GM21447 (cell line): ENCODE measurements around the gene GPATCH1.
"Not testable (repeated sequence)": the region's sequence is repeated elsewhere in the genome, so short reads cannot be mapped to it uniquely, and the experiment has no call there.

Experiments
- ATAC-seq: cut with Tn5 transposase; IDR thresholded peaks from one replicate; pipeline ENCODE4 v1.9.1; 2021; ENCODE audit not compliant: unreplicated experiment

GPATCH1 gene, protein sequence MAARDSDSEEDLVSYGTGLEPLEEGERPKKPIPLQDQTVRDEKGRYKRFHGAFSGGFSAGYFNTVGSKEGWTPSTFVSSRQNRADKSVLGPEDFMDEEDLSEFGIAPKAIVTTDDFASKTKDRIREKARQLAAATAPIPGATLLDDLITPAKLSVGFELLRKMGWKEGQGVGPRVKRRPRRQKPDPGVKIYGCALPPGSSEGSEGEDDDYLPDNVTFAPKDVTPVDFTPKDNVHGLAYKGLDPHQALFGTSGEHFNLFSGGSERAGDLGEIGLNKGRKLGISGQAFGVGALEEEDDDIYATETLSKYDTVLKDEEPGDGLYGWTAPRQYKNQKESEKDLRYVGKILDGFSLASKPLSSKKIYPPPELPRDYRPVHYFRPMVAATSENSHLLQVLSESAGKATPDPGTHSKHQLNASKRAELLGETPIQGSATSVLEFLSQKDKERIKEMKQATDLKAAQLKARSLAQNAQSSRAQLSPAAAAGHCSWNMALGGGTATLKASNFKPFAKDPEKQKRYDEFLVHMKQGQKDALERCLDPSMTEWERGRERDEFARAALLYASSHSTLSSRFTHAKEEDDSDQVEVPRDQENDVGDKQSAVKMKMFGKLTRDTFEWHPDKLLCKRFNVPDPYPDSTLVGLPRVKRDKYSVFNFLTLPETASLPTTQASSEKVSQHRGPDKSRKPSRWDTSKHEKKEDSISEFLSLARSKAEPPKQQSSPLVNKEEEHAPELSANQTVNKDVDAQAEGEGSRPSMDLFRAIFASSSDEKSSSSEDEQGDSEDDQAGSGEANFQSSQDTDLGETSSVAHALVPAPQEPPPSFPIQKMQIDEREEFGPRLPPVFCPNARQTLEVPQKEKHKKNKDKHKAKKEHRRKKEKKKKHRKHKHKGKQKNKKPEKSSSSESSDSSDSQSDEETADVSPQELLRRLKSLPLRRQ

DNA sequence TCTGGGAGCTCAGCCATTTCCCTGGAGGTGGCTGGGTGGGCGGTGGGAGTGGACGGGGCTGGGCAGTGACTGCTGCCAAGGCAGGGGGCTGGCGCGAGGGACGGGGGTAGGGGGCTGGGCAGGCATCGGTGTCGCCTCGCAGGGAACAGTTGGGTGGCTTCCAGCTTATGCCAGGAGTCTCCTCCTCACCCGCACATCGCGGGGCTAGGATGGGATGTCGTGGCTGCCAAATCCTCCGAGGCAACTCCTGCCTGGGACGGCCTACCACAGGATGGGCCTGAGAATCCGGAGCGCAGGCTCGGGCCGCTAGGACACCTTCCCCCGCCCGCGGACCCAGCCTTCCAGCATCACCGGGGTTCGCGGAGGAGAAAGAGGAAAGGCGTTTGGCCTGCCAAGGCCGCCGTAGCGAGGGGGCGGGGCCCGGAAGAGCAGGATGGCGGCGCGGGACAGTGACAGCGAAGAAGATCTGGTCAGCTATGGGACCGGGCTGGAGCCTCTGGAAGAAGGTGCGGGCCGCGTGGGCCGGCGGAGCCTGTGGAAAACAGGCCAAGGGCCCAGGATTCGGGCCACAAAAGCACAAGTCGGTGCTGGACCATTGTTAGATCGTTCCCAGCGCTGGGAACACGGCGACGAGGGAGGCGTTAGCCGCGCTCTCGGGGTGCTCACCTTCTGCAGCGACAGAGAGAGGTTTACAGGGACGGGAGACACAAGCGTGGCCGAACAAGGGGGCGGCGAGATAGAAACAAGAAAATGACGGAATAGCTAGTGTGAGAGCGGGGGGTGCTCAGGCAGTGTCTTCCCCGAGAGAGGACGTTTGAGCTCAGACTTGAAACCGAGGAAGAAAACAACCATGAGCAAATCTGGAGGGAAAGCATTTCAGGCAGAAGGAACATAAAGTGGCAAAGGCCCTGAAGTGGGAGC is at the start of gene GPATCH1:
GPATCH1 (plus strand) TSS at position 421 of the 921 bp plus-strand sequence; CDS start at position 434, 13 bp downstream.
- peak; percentile 78 for ATAC-seq

DNA sequence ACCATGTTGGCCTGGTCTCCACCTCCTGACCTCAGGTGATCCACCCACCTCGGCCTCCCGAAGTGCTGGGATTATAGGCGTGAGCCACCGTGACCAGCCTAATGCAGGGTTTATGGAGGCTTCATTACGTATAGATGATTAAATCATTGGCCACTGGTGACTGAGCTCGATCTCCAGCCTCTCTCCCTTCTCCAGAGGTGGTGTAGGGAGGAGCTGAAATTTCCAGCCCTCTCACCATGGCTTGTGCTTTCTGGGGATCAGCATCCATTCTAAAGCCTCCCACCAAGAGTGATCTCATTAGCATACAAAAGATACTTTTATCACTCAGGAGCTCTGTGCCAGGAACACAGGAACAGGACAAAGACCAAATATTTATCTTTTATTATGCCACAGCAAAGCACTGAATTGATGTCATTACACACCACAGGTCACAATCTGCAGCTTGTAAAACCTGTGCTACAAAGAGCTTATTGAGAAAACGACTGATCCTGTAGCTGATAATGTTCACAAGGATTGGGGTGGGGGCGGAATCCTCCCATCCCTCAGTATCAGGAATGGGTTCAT is 48.7 kb upstream of the GPATCH1 start:
- ATAC-seq: no peak

DNA sequence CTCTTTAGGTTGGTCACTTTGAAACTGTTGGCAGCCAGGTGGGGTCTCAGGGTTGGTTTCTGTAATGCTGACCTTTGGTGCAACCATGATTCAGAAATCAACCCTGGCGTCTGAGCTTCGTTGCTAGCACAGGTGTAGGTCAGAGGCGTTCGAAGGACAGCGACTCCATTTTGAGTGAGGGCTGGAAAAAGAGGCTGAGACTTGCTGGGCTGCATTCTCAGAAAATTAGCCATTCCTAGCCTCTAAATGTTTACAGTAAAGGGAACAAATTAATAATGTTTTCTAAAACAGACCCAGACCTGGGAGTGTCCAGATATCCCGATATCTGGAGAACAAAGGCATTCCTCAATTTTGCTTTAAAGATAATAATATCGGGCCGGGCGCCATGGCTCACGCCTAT is 45.5 kb upstream of the GPATCH1 start:
- ATAC-seq: no peak

DNA sequence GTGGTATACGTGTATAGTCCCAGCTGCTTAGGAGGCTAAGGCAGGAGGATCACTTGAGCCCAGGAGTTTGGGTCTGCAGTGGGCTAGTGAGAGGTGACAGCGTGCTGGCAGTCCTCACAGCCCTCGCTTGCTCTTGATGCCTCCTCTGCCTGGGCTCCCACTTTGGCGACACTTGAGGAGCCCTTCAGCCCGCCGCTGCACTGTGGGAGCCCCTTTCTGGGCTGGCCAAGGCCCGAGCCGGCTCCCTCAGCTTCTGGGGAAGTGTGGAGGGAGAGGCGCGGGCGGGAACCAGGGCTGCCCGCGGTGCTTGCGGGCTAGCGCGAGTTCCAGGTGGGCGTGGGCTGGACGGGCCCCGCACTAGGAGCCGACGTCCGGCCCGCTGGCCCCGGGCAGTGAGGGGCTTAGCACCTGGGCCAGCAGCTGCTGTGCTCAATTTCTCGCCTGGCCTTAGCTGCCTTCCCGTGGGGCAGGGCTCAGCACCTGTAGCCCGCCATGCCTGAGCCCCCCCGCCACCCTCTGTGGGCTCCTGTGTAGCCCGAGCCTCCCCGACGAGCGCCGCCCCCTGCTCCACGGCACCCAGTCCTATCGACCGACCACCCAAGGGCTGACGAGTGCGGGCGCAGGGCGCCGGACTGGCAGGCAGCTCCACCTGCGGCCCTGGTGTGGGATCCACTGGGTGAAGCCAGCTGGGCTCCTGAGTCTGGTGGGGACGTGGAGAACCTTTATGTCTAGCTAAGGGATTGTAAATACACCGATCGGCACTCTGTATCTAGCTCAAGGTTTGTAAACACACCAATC is 44.4 kb upstream of the GPATCH1 start:
- not testable (repeated sequence) for ATAC-seq

DNA sequence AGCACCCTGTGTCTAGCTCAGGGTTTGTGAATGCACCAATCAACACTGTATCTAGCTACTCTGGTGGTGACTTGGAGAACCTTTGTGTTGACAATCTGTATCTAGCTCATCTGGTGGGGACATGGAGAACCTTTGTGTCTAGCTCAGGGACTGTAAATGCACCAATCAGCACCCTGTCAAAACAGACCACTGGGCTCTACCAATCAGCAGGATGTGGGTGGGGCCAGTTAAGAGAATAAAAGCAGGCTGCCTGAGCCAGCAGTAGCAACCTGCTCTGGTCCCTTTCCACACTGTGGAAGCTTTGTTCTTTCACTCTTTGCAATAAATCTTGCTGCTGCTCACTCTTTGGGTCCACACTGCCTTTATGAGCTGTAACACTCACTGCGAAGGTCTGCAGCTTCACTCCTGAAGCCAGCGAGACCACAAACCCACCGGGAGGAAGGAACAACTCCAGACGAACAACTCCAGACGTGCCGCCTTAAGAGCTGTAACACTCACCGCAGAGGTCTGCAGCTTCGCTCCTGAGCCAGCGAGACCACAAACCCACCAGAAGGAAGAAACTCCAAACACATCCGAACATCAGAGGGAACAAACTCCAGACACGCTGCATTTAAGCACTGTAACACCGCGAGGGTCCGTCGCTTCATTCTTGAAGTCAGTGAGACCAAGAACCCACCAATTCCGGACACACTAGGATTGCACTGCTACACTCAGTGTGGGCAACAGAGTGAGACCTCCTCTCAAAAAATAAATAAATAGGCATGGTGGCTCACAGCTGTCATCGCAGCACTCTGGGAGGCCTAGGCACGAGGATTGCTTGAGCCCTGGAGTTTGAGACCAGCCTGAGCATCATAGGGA is 43.6 kb upstream of the GPATCH1 start:
- not testable (repeated sequence) for ATAC-seq

DNA sequence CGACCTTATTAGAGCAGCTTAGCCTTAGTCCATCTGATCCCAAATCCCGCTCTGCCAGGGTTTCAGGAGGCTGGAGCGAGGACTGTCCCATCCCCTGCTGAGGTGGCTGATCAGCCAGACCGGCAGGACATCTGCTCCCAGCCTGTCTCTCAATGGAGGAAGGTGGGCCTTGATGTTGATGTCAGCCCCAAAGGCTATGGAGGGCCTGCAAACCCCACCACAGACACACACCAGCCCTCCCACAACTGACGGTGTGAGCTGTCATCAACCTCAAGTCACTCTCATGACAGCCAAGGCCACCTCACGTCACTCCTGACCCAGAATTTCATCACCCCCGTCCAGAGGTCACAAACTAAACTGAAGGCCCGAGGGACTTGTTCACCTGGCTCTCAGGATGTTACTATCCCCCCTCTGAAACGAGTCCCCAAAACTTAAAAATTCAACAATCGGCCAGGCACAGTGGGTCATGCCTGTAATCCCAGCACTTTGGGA is 41.8 kb upstream of the GPATCH1 start:
- ATAC-seq: no peak

DNA sequence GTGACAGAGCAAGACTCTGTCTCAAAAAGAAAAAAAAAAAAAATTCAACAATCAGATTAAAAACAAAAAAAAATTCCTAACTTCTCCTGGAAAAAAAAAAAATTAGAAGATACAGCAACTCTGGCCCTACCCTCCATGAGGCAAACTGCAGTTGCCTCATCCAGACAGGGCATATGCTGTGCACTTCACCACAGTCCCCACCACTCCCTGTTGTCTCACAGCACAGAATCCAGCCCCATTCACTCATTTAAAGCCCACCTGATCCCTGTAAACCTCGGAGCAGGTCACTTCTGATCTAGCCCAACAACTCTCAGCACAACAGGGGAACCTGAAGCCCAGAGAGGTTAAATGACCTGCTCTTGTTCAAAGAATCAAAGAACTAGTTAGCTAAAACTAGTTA is 41.2 kb upstream of the GPATCH1 start:
- ATAC-seq: no peak

DNA sequence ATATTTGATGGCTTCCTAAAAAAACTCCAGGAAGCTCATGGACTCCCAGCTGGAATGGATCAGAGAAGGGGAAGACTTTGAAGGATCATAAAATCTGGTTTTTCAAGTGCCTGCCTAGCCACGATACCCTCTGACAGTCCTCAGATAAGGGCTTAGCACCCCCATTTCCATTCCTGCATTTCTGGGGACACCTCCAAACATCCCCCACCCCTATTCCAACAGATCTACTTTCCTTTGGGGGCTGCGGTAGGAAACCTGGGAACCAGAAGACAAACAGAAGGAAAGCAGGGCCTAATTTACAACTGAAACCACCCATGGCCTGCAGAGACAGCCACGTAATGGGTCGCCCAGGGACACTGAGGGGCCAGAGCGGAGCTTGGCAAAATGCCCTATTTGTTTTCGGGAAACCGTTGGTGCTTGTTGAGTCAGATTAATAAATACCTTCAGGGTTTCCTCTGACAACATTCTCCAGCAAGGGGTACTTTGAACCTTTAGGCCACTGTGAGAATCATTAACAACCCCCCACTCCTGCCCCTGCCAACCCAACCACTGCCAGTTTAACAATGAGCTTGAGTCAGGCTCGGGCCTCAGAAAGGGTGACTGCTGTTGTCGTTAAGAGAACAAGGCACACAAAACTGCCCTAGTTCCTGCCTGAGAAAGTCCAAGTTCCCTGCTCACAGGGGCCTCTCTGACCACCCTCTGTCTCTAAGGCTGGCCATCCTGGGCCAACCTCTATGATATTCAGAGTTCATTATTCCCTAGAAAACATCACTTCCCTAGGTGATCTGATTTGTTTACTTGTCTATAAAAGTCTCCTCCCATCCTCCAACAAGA is 39.8 kb upstream of the GPATCH1 start:
- ATAC-seq: no peak

DNA sequence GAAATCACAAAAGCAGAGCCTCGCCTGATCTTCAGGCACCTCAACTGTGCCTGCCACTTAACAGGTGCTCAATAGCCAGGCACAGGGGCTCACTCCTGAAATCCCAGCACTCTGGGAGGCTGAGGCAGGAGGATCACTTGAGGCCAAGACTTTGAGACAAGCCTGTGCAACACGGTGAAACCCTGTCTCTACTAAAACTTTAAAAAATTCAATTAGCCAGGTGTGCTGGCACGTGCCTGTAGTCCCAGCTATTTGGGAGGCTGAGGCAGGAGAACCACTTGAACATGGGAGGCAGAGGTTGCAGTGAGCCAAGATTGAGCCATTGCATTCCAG is 39.2 kb upstream of the GPATCH1 start:
- ATAC-seq: not testable (repeated sequence)

DNA sequence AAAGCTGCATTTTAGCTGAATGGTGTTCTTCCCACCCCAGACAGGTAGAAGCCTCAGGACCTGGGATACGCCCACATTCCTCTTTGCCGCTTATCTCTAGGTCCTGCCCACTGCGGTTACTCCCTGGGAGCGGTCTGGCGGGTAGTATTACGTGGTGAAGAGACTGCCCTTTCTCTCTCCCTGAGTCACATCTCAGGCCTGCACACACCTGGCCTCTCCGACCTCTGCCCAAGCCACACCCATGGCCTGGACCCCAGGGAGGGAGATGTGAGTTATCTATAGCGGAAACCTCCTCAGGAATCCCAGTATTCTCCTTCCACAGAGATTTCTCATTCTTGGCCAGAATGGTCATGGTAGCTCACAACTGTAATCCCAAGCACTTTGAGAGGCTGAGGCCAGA is 33.6 kb upstream of the GPATCH1 start:
- ATAC-seq: no peak

DNA sequence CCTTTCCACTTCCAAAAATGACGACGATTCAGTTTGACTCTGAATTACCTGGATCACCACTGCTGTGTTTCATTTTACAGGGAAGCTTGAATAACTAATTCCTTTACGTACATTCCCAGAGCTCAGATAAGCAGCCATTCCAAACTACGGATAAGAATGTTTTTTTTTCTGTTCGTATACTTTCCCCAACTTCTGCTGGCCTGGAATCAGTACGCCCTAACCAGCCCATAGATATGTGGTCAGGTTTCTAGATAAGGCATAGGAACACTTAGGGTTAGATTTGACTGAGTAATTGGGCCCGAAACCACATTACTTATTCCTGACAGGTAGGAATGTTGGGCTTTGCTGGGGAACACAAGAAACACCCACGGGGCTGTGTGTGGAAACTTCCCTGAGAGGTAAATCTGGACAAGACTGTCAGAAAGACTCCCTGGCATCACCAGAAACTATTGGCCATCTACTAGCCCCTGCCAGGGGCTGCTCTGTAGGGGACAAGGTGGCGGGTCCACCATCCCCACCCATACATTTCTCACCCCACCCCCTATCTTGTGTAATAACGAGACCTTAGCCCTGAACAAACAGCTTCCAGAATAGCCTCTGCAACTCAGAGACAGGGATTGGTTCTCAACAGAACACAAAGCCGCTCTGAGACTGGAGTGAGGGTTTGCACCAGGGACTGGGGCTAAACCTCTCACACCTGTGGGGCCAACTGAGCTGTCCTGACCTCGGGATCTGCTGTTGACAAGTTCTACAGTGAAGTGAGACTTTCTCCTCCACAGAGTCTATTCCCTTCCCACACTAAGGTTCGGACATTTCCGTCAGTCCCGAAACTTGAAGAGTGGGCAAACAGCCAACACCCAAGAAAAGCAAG is 31.9 kb upstream of the GPATCH1 start:
- ATAC-seq: no peak

DNA sequence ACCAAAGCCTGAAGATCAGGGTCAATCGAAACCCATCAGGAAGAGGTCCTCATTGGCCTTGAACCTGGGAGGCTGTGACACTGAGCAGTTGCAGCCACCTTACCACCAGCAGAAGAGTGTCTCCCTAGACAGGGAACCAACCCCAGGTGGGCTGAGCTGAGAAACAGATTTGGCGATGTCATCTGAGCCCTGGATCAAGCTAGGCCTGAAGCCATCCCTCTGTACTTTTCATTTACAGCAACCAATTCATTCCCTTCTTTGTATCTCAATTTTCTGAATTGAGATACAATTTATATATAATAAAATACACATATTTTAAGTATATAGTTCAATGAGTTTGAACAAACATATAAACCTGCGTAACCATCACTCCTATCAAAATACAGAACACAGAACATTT is 30.9 kb upstream of the GPATCH1 start:
- ATAC-seq: no peak

DNA sequence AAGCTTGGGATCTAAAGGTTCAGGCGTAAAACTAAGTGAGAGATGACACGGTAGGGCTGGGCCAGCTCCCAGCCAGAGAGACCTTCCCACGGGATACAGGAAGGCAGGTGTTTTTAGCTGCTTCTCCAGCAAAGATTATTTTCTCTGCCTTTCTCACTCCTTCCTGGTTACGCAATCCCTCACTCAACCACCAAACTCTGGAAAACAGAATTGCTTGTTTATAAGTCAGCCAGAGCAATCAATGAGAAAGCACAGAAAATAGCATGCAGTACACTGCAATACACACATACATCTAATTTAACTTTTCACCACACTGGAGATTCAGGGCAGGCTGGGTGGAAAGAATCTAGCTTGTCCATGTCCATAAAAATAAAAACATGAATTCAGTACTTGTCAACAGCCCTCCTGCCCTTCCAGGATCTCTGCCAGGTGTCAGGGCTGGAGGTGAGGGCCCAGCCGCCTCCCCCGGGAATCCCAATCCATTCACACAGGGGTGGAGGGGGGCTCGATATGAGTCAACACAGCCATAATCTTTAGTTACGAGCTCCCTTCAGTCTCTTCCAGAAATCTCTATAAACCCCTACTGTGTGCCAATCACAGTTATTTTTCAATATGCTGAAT is 28.5 kb upstream of the GPATCH1 start:
- ATAC-seq: no peak

DNA sequence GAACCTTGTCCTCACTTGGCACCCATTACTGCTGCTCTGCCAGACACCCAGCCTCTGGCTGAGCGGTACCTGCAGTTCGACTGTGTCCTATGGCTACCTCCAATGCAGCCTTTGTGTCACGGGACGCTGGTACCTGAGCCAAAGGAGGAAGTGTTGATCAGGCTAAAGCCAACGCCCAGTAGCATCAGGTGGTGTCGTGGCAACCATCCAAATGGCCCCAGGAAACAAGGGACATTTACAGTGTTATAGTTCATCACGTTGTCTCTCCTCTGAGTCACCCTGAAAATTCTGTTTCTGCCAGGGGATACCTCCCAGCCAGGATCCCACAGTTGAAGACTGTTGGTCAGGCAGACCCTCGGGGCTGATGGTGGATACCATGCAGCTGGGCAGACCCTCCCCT is 26.4 kb upstream of the GPATCH1 start:
- ATAC-seq: no peak

DNA sequence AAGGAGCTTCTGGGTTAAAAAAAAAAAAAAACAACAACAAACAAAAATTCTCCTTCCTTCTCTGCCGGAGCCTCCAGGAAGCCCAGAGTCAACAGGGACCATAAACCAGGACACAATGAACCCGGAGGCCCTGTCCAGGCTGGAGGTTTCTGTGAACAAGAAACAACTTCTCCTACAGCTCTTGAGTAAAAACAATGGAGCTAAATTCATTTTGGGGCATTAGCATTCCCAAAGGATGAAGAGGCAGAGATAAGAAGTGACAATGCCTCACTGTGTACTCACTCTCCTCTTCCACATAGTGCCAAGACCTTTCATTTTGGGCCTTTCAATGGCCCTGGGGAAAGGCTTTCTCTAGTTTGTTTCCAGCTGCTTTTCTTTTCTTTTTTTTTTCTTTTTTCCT is 25.3 kb upstream of the GPATCH1 start:
- no peak for ATAC-seq

DNA sequence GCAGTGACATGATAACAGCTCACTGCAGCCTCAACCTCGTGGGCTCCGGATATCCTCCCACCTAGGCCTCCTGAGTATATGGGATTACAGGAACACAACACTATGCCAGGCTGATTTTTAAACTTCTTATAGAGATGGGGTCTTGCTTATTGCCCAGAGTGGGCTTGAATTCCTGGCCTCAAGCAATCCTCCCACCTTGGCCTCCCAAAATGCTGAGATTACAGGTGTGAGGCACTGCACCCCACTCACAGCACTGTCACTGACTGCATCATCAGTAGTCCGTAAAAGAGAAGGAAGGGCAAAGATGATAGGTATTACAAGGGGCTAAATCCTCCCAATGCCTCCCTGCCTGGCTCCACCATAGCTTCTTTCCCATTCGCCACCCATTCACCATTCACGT is 20.4 kb upstream of the GPATCH1 start:
- no peak for ATAC-seq

DNA sequence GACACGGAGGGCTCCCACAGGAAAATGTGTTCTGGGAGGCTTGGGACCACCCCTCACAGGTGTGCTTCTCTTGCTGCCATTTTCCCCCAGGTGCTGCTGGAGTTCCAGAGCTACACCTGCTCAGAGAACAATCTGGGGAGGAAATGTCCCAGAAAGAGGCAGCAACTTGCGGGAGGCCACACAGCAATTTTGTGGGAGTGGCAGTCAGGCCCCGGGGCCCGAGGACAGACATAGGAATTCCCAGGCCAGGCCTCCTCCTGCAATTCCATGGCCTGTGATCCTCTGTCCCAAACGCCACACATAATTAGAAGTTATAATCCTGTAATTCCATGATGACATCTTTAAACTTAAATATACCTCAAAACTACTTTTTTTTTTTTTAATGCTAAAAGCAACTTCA is 18.1 kb upstream of the GPATCH1 start:
- ATAC-seq: no peak
